ENCODE results near the gene PRKG1.
"Not testable (repeated sequence)": the region's sequence is repeated elsewhere in the genome, so short reads cannot be mapped to it uniquely, and the experiment has no call there.

Gene PRKG1

DNA sequence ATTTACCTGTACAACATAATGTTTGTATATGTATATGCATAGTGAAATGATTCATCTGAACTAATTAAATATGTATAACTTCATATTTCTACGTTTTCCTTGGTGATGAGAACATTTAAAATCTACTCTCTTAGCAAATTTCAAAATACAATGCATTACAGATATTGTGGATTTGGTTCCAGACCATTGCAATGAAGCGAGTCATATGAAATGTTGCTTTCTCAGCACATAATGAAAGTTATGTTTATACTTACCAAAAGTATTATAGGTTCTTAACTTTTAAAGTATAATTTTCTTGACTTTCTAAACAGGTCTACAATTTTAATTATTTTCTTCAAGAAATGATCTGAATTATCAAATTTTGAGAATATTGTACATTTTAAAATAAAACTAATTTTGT, 435.9 kb downstream of the PRKG1 start:
- no peak for DNase-seq (ENCODE audit: low spot score)

DNA sequence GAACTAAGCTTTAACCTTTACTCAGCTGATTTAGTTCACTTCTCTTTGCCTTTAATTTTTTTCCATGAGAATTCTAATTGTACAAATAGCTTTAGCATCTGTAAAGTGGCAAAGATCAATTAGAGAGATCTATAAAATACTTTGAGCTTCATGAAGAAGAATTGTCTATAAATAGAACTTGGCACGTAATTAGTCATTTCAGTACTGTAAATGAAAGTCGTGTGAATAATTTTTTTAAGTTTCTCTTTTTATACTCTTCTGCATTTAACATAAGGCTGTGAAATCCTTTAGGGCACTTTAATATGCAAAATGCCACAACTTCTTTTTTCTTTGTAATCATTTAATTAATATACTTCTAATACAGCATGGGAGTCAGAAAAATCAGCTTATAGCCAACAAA, 447.3 kb downstream of the PRKG1 start:
- DNase-seq (ENCODE audit: low spot score), result no peak

DNA sequence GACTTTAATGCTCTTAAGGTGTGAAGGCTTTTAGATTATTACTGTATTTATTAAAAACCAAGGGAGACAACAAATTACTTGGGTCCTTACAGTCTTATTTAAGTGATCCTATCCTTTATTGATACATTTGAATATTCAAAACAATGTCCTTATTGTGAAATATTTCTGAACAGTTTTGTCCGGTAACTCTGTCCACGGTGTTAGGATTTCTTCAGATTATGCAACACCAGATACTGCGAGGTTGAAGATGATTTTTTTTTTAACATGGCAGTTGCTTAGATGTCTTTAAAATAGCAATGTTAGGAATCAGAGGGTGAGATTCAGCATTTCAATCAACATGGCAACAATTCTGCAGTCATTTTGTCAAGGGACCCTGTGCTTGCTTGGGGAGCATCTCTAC, 448.6 kb downstream of the PRKG1 start:
- DNase-seq (ENCODE audit: low spot score), result no peak

DNA sequence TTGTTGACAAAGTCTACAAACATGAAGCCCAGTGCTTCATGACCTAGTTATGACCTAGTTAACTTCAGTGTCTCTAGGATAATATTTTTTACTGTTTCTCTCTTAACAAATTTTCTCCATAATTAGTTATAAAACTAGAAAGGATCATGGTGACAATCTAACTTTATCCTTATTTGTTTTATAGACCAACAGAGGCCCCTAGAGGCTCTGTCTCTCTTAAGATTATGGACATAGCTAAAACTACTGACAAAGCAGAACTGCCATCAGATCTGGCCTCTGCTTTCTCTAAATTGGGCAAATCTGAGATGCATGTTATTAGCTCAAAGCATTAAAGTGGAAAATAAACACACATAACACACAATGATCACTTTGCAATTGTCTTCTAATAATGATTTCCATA, 449.2 kb downstream of the PRKG1 start:
- DNase-seq (ENCODE audit: low spot score), result no peak

DNA sequence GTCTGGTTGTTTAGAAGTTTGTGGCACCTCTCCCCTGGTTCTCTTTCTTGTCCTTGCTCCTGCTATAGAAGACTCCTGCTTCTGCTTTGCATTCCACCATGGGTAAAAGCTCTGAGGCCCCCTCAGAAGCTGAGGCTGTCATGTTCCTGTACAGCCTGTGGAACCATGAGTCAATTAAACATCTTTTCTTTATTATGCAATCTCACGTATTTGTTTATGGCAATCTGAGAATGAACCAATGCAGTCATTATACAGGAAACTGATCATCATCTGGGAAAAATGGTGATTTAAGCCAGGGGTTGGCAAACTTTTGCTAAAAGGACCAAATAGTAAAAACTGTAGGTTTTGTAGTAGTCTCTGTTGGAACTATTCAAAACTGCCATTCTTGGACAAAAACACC, 449.8 kb downstream of the PRKG1 start:
- DNase-seq (ENCODE audit: low spot score), result no peak

GRCh38 chr10:51527522-51528219, 453.4 kb downstream of the PRKG1 start:
- no peak for DNase-seq (ENCODE audit: low spot score)

DNA sequence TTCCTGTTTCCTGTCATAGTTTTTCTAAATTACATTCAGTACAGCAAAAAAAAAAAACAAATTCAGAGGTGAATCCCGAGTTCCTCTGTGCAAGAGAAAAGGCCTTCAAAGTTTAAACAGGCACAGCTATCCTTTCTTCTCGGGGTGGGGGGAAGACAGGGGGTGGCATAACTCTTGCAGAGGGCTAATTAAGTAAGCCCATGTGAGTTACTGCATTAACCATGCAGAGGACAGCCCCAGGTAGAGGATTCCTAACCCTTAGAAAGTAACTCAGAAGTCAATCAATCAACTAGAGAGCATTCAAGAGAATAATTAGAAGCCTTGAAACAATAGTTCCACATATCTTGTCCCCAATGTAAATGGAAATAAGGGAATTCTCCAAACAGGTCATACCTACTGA, 454.2 kb downstream of the PRKG1 start:
- no peak for DNase-seq (ENCODE audit: low spot score)

- no peak for DNase-seq (ENCODE audit: low spot score)
Observed at GRCh38 chr10:51530541-51530940, 456.3 kb downstream of the PRKG1 start.

DNA sequence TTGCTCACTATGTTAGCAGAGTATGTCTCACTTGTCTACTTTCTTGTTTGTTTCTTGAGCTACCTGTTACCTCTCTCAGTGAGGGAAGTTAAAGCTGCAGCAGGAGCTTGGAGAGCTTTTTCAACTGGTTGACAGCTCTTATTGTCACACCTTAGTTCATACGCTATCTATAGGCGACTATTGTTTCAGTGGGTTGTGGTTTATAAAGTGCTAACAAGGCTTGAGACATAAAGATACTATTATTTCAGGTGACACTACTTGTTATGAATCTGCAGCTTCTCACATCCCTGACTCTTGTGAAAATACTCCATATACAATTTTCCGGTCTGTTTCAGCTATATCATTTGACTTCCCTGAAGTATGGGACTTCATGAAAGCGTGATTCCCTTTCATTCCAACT, 457.8 kb downstream of the PRKG1 start:
- DNase-seq (ENCODE audit: low spot score), result no peak

GRCh38 chr10:51542853-51543252, 468.6 kb downstream of the PRKG1 start:
- DNase-seq (ENCODE audit: low spot score), result no peak

DNA sequence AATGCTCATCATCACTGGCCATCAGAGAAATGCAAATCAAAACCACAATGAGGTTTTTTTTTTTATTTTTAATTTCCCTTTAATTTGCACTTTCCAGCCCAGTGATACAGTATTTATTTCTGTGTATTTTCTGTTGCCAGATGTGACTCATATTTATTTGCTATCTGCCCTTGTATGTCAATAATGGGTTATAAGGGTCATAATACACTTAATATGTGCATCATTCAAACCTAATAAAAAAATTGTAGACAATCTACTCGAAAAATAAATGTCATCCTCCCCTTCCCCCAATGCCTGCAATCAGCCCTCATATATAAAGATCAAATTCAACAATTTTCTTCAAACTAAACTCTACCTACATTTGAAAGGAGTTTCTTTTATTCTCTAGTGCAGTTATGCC, 470.6 kb downstream of the PRKG1 start:
- DNase-seq (ENCODE audit: low spot score), result no peak

GRCh38 chr10:51547941-51548340, 473.7 kb downstream of the PRKG1 start:
- DNase-seq (ENCODE audit: low spot score), result no peak

DNA sequence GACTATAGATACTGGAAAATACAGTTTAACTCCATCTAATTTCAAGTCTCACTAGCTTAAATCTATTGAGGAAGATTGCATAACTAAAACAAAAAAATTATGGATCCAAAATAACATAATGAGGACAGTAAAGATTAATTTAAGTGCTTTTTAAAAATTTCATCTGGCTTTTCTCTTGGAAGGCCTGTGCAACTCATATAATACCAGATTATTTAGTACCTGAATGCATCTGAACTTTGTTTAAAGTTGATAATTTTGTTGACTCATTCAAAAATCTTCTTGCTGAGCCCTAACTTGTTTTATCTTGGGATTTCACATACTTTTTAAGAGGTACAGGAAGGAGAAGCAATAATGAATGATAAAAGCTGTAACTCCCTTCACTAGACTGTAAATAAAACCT, 478.6 kb downstream of the PRKG1 start:
- no peak for DNase-seq (ENCODE audit: low spot score)

GRCh38 chr10:51564896-51565510, 490.7 kb downstream of the PRKG1 start:
- no peak for DNase-seq (ENCODE audit: low spot score)

- DNase-seq (ENCODE audit: low spot score), result no peak
Observed at GRCh38 chr10:51567271-51567670, 493.0 kb downstream of the PRKG1 start.

- DNase-seq (ENCODE audit: low spot score), result no peak
Observed at GRCh38 chr10:51569467-51569866, 495.2 kb downstream of the PRKG1 start.

- DNase-seq (ENCODE audit: low spot score), result no peak
Observed at GRCh38 chr10:51574248-51575048, 500.2 kb downstream of the PRKG1 start.

DNA sequence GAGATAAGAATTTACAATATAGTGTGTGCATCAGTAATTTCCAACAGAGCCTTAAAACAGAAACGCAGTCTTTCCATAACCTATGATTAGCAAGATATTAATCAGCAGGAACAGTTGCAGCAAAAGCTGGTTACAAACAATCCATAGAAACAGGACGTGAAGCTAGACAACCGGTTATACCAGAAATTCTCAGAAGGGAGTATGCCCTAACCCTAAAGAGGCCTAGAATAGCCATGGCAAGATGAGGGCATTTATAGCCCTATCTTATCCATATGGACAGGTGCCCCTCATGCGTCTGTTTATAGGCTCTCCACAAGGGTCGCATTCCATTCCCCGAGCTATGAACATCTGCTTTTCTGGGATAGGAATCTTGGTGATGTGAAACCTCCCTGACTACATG, 506.9 kb downstream of the PRKG1 start:
- not testable (repeated sequence) for DNase-seq (ENCODE audit: low spot score)

DNA sequence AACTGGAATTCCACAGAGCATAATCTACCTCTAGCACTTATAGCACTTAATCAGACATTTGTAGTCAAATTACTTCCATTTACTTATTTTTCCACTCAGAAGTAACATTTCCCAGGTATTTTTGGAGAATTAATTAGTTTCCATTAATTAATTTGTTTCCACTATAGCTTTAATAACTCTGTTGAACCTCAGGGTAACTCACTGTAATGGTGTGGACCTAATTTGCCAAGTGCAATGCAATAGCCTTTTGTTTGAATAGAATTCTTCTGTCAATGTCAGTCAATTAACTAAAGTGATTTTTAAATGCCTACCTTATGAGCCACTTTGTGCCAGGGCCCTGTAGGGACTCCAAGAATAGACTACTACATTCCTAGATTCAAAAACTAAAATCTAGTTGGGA, 509.7 kb downstream of the PRKG1 start:
- no peak for DNase-seq (ENCODE audit: low spot score)

- DNase-seq (ENCODE audit: low spot score), result no peak
Observed at GRCh38 chr10:51585742-51586141, 511.5 kb downstream of the PRKG1 start.

- DNase-seq (ENCODE audit: low spot score), result no peak
Observed at GRCh38 chr10:51588984-51589383, 514.7 kb downstream of the PRKG1 start.

- no peak for DNase-seq (ENCODE audit: low spot score)
Observed at GRCh38 chr10:51590818-51591217, 516.5 kb downstream of the PRKG1 start.

DNA sequence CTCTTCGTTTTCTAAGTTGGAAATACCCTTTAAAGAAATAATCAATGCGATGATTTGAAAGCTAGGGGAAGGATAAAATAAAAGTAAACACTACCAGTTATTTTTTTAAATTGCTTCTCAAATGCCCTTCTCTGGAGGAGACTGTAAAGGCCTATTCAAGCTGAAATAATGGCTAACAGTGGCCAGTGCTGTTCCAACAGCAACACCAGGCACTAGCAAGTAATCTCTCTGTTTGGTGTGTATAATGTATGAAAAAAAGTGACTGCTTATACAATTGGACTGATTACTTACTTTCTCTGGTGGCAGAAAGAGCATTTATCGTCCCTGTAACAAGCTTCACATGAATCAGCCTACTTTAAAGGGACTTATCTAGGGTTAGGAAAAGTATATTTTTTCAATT, 522.4 kb downstream of the PRKG1 start:
- DNase-seq (ENCODE audit: low spot score), result no peak
